ENCODE results near the gene BAZ1B. TPM values are rescaled to one million over a fixed set of nuclear protein-coding genes. Genes with fewer than 3 reads are reported as not detected.

BAZ1B gene
- total RNA-seq, 4 donors from 2014 or later: 51.3 to 62.8 (median 59.9) TPM

DNA sequence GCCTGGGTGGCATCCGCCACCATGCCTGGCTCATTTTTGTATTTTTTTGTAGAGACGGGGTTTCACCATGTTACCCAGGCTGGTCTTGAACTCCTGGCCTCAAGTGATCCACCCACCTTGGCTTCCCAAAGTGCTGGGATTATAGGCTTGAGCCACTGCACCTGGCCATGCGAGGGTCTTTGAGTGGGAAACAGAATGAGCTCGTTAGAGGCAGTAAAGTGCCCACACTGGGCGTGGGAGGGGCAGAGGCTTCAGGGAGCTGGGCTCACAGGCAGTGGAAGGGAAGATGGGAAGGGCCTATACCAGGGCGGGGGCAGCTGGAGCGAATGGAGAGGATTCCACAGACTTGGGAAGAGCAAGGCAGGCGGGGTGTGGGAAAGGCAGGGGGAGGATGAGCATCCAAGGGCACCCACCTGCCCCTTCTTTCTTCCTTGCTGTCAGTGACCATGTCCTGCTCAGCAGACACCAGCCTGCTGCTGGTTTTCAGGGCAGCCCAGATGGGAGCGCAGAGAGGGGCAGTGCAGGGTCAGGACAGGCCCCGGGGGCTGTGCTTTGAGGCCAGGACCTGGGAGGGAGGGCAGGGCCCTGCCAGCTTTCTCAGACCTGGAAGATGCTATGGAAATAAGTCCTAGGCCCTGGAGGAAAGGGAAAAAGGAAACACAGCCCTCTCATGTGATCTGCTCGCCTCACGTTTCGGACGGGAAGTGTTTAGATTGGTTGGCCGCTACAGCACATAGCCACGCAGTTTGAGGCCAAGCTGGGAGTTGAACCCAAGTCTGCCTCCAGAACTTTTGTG lies 84.3 kb downstream of the BAZ1B start:
- TF ChIP-seq, protein P1, sequence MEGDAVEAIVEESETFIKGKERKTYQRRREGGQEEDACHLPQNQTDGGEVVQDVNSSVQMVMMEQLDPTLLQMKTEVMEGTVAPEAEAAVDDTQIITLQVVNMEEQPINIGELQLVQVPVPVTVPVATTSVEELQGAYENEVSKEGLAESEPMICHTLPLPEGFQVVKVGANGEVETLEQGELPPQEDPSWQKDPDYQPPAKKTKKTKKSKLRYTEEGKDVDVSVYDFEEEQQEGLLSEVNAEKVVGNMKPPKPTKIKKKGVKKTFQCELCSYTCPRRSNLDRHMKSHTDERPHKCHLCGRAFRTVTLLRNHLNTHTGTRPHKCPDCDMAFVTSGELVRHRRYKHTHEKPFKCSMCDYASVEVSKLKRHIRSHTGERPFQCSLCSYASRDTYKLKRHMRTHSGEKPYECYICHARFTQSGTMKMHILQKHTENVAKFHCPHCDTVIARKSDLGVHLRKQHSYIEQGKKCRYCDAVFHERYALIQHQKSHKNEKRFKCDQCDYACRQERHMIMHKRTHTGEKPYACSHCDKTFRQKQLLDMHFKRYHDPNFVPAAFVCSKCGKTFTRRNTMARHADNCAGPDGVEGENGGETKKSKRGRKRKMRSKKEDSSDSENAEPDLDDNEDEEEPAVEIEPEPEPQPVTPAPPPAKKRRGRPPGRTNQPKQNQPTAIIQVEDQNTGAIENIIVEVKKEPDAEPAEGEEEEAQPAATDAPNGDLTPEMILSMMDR (IDR thresholded peaks at IDR 0.05; ENCODE audit: low read depth): no peak

DNA sequence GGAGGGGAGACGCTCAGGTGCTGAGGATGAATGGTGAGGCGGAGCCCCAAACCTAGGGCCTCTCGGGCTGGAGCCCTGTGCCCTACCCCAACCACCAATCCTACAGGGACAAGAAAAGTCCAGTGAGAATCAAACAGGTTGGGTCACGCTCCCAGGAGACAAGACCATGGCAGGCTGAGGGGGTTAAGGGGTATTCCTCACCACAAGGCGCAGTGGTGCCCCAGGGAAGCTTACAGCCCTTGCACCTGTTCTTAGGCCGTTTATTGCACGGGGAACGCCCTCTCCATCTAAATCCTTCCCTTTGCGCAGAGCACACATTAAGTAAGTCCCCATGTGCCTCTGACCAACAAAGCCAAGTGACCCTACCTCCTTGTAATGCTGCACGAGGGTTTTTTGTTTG lies 85.0 kb downstream of the BAZ1B start:
- TF ChIP-seq, protein P1 (IDR thresholded peaks at IDR 0.05; ENCODE audit: low read depth): no peak

DNA sequence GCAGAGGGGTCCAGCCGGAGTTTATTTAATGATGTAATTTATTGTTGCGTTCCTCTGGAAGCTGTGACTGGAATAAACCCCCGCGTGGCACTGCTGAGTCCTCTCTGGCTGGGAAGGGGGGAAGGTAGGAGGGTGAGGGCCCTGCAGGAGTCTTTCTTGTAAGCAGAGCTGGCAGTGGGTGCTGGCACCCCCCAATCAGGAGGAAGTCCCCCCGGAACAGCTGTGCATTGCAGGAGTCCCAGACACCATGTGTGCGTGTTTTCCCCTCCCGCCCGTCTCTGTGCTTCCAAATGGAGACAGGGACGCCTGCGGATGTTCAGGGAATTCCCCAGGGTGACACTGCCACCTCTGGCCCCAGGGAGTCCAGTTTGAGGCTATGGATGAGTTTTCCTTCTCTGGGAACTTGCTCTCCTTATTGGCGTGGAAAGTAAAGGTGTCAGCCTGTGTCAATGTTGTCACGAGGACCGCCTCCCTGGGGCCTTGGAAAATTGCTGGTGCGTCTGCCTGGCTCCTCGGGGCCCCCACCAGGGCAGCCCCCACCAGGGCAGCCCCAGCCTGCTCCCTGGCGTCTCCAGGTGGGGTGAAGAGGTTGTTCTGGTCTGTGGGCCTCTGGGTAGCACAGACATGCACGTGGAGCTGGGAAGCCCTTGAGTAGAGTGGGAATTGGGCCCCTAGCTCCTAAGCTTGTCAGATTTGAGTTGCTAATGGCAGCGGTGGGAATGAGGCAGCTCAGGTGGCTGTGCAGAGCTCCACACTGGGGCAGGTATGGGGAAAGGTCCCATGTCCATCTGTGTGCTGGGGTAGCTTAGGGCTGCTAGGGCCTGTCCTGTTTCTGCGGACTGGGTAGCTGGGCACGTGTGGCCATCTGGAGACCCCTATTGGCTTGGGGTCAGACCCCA lies 85.8 kb downstream of the BAZ1B start:
- TF ChIP-seq, protein P1 (IDR thresholded peaks at IDR 0.05; ENCODE audit: low read depth): no peak

DNA sequence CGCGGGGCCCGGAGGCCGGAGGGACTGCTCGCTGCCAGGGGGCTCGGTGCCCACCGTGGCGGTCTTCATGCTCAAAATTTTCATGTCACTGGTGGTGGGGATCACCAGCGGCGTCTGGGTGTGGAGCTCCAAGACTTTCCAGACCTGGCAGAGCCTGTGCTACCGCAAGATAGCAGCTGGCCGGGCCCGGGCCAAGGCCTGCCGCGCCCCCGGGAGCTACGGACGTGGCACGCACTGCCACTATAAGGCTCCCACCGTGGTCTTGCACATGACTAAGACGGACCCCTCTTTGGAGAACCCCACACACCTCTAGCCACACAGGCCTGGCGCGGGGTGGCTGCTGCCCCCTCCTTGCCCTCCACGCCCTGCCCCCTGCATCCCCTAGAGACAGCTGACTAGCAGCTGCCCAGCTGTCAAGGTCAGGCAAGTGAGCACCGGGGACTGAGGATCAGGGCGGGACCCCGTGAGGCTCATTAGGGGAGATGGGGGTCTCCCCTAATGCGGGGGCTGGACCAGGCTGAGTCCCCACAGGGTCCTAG lies 86.6 kb downstream of the BAZ1B start:
- TF ChIP-seq, protein P1 (IDR thresholded peaks at IDR 0.05; ENCODE audit: low read depth): no peak

DNA sequence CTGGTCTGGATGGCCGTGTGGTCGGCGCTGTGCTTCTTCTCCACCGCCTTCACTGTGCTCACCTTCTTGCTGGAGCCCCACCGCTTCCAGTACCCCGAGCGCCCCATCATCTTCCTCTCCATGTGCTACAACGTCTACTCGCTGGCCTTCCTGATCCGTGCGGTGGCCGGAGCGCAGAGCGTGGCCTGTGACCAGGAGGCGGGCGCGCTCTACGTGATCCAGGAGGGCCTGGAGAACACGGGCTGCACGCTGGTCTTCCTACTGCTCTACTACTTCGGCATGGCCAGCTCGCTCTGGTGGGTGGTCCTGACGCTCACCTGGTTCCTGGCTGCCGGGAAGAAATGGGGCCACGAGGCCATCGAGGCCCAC lies 87.4 kb downstream of the BAZ1B start:
- TF ChIP-seq, protein P1 (IDR thresholded peaks at IDR 0.05; ENCODE audit: low read depth): no peak

DNA sequence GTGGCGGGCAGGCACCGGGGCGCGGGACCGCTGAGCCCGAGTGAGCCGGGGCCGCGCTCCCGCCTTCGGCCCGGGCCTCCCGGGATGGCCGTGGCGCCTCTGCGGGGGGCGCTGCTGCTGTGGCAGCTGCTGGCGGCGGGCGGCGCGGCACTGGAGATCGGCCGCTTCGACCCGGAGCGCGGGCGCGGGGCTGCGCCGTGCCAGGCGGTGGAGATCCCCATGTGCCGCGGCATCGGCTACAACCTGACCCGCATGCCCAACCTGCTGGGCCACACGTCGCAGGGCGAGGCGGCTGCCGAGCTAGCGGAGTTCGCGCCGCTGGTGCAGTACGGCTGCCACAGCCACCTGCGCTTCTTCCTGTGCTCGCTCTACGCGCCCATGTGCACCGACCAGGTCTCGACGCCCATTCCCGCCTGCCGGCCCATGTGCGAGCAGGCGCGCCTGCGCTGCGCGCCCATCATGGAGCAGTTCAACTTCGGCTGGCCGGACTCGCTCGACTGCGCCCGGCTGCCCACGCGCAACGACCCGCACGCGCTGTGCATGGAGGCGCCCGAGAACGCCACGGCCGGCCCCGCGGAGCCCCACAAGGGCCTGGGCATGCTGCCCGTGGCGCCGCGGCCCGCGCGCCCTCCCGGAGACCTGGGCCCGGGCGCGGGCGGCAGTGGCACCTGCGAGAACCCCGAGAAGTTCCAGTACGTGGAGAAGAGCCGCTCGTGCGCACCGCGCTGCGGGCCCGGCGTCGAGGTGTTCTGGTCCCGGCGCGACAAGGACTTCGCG lies 88.0 kb downstream of the BAZ1B start:
- TF ChIP-seq, protein P1 (IDR thresholded peaks at IDR 0.05; ENCODE audit: low read depth): no peak

All from subcutaneous adipose tissue (tissue), 4 donors.